D341Med (cell line): ENCODE data around the gene OSBPL7.

Experiments used
- DNase-seq: peaks from one replicate; pipeline ENCODE4 v3.0.0; 2012; ENCODE audit warnings: low spot score

The OSBPL7 gene

GRCh38 chr17:47847341-47848197, 26.0 kb upstream of the OSBPL7 start:
- peak; percentile 77 for DNase-seq

- peak; percentile 60 for DNase-seq
Measured at GRCh38 chr17:47846716-47847340, 25.2 kb upstream of the OSBPL7 start.

DNA sequence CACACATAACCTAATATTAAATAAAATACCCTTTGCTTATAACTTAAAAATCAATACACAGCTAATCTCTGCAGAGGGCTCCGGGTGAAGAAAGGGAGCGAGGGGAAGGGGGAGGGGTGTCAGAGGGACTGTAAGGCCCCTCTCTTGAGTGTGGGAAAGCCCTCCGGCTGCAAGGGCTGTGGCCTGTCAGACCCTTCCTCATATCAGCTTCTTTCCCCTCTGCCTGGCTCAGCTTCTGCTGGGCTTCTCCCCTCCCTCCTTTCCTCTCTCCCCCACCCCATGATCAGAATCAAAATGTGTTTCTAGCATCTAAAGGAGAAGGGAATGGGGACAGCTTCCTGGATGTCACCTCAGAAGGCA, 24.1 kb upstream of the OSBPL7 start:
- no peak for DNase-seq

DNA sequence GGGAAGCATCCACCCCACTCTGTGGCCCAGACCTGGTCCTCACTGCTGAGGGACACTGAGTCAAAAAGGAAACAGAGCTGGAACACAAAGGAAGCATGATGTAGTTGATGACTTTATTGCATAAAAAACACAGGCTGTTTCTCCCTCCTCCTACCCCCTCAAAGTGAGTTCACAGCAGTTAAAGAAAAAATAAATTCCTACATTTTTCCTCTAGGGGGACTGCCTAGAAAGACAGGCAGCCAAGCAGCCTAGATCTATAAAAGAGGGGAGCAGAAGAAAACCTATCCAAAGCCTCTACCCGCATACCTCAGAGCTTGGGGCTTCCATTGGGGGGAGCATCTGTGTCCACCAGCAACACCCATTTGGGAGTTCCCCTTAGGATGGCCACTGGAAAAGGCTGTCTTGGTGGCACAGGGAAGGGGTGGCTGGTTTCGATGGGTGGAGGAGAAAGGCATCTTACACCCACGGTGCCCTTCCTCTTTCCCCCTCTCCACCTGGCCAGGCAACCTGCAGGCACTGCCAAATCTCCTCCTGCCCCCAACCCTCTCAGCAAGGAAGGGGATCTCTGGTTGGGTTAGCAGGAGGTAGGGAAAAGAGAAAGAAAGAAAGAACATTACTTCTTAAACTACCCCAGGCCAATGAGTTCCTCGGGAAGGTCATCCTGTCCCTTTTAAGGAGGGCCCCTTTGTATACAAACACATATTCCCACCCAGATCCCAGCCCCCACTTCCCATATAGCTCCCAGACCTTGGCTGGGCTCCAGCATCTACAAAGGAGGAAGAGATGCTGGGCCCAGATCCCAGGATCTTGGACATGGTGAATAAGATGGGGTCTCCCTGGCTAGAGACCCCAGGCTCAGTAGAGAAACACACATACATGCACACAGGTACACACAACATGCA, 23.5 kb upstream of the OSBPL7 start:
- no peak for DNase-seq

DNA sequence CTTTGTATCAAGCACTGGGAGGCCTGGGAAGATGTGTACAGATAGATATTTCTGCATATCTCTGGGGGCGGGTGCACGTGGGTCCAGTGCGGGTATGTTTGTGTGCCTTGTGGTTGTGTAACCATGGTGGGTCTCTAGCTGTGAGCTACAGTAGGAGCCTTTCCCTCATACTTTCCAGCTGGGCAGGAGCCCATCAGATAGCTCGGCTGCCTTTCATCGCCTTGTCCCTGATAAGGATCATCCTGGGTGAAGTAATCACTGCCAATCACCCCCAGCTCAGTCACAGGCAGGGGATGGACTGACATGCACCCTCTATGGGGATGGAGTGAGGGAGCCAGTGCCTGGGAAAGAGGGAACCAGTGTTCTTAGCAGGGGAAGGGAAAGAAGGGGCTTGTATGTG, 22.6 kb upstream of the OSBPL7 start:
- no peak for DNase-seq

GRCh38 chr17:47843391-47843730, 21.8 kb upstream of the OSBPL7 start:
- peak; percentile 50 for DNase-seq

GRCh38 chr17:47841488-47842291, 20.1 kb upstream of the OSBPL7 start:
- no peak for DNase-seq

DNA sequence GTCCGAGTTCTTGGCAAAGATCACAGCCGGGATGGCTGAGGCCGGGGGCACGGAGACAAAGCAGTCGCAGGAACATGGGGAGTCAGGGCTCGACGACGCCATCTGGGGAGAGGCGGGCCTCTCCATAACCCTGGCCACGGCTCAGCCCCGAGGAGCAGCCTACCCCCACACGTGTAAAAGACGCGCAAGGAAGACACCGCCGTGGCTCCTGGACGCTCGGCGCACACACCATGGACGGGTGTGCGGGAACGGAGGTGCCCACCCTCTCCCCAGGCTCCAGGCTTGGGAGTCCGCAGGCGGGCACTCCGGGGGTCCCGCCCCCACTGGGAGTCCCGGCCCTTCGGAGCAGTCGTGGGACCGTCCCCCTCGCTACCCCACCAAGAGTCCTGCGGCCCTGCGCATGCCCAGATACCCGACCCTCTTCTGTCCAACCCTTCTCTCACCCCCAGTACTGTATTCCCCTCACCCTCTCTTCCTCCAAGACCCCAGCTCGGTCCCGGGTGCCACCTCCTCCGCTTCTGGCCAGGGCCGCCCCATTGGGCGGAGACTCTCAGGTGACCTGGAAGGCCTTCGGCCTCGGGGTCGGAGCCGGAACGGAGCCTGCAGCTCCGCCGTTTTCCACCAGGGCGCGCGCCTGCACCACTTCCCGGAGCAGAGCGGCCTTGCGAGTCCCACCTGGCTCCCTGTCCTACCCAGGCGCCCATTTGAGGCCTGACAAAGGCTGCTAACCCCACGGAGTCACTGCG, 19.3 kb upstream of the OSBPL7 start, which contains the start of gene SCRN2:
Gene SCRN2 (minus strand): TSS at position 532 of the 746 bp plus-strand sequence. CDS start 430 bp downstream, at position 102.
- DNase-seq, result peak; percentile 96

GRCh38 chr17:47840001-47840741, 18.6 kb upstream of the OSBPL7 start:
- no peak for DNase-seq

DNA sequence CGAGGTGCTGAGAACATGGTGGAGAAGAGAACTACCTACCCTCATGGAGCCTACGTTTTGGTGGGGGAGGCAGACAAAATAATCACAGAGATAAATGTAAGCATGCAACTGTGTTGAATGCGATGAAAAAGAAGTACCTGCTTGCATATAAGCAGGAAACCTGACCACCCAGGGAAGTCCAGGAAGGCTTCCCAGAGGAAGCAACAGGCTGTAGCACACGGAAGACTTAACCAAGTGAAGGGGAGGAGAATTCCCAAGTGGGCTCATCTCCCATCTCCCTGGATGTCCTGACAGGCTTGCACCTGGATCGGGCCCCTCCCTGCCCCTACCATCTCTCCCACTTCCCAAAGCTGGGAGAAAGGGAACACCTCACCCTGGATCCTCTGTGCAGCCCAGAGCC, 17.5 kb upstream of the OSBPL7 start:
- no peak for DNase-seq

- no peak for DNase-seq
Measured at GRCh38 chr17:47838636-47839035, 17.0 kb upstream of the OSBPL7 start.

- DNase-seq, result no peak
Measured at GRCh38 chr17:47837401-47838039, 15.9 kb upstream of the OSBPL7 start.

GRCh38 chr17:47836601-47837000, 15.0 kb upstream of the OSBPL7 start:
- no peak for DNase-seq

- DNase-seq, result no peak
Measured at GRCh38 chr17:47834756-47835155, 13.2 kb upstream of the OSBPL7 start.

DNA sequence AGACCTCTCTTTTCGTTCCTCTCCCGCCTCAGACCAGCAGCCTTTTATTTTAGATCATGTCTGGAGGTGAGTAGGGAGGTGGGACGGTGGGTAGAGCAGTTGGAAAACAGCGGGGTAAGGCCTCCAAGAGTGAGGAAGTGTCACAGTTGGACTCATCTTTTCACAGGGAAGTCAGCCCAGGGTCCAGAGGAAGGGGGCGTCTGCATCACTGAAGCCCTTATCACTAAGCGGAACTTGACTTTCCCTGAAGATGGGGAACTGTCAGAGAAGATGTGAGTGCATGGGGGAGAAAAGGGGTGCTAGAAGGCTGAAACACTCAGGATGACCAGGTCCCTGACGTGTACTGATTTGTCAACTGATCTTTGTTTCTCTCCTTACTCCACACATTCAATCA, 10.3 kb upstream of the OSBPL7 start:
- DNase-seq, result no peak

GRCh38 chr17:47831003-47831933, 9.7 kb upstream of the OSBPL7 start, which contains the start of the genes LRRC46 and MRPL10:
TSS of gene LRRC46 (plus strand) at chr17:47831670. CDS start at chr17:47831990, 320 bp downstream.
TSS of gene MRPL10 (minus strand) at chr17:47831541. CDS start at chr17:47831511, 30 bp downstream.
- DNase-seq, result peak; percentile 100

DNA sequence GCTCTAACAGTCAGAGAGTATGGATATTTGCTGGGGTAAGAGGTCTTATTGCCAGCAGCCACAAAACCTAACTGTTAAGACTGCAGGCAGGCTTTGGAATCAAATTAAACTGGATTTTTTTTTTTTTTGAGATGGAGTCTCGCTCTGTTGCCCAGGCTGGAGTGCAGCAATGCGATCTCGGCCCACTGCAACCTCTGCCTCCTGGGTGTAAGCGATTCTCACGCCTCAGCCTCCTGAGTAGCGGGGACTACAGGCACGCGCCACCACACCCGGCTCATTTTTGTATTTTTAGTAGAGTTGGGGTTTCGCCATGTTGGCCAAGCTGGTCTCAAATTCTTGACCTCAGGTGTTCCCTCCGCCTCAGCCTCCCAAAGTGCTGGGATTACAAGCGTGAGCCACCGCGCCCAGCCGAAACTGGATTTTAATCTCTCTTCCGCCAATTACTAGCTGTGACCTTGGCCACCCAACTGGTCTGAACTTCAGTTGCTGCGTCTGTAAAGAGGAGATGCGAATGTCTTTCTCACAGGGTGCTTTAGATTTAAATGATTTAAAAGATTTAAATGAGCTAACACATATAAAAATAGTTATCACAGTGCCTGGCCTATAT, 8.9 kb upstream of the OSBPL7 start:
- no peak for DNase-seq

DNA sequence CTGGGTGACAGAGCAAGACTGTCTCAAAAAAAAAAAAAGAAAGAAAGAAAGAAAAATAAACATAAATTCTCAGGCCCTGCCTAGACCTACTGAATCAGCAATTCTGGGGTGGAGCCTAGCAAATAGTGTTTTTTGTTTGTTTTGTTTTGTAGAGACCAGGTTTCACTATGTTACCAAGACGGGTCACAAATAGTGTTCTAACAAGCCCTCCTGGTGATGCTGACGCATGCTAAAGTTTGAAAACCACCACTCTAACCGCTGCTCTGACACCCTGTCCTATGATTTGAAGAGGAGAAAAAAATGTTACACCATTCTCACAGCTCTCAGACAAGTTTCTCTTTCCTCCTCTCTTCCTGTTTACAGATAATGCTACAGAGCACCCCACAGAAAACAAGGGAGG, 8.3 kb upstream of the OSBPL7 start:
- no peak for DNase-seq
